ENCODE data around the gene RAP1GAP2. TPM values are rescaled to one million over a fixed set of nuclear protein-coding genes. Genes with fewer than 3 reads are reported as not detected.

RAP1GAP2 gene
- total and polyA plus RNA-seq, 2 of the 8 experiments (the other 6 are each of a cell fraction or from before 2014, with no cell fraction given): 24.0 to 63.8 TPM

DNA sequence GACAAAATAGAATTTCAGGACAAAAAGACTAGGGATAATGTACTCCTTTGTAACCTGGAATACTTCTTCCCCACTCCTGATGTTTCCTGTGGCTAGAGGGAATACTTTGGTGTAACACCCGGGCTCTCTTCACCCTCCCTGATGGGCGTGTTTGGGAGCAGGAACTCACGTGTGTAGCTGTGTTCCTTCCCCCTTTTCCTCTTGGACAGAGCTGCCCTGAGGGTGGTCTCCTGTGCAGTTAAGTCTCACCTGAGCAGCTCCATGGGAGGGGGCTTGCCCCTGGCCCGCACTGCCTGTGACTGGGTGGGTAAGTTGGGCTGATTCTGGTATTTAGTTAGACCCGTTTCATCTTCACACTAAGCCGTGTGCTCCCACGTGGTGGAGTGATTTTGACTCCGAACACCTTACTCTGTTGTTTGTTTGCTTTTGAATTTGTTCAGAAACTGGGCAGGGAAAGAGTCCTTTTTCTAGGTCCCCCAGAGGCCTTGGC lies 179.3 kb downstream of the RAP1GAP2 start:
- CTCF ChIA-PET (ENCODE audit: partially characterized antibody): interaction anchor here (0.8 to 1.1 kb wide), 3 partner anchors 12 to 629 kb away, joined by 3 read pairs; no protein-coding TSS in a partner anchor
- H3K9me3 ChIP-seq (ENCODE audit: insufficient read depth in 2 of 2, low read depth in 1 of 2, low read length in 1 of 2): no peaks in the 10 kb centered on the region

More for the DNA sequence above, 179.3 kb downstream of the RAP1GAP2 start:
- Histone ChIP-seq H2BK120ac (replicated peaks; ENCODE audit: low read depth, low read length) (no peak overlapping the region), H2BK20ac (ENCODE audit: low read length) (no peak overlapping the region), H2BK15ac (ENCODE audit: low read length) (no peak overlapping the region), H3K79me2 (ENCODE audit: control insufficient read depth in 1 of 2, insufficient read depth in 2 of 2, low read length in 2 of 2) (no peaks in the 10 kb centered on the region), H4K8ac (ENCODE audit: extremely low read depth, insufficient read depth, low read length) (no peak overlapping the region), H3K23ac (ENCODE audit: insufficient read length) (no peak overlapping the region), H2BK5ac (ENCODE audit: low read depth, low read length) (no peak overlapping the region), H3K36me3 (ENCODE audit: control insufficient read depth in 2 of 4, insufficient read depth in 4 of 4, low read length in 3 of 4) (peaks cover 0 to 4% (median under 1%) of the 10 kb centered on the region in 4 experiments; a peak in 3 of 8 replicates), H3K27me3 (replicated peaks in 1 of 4; ENCODE audit: control insufficient read depth in 3 of 4, extremely low read depth in 1 of 4, insufficient read depth in 3 of 4, low read length in 3 of 4) (no peaks in the 10 kb centered on the region), H3K4ac (replicated peaks; ENCODE audit: insufficient read length, low read depth, low read length) (no peak overlapping the region), H3K27ac (ENCODE audit: low read depth, low read length) (no peak overlapping the region), H2BK12ac (ENCODE audit: low read depth, low read length) (no peak overlapping the region), H2AFZ (ENCODE audit: low read length) (no peak overlapping the region), H2AK5ac (ENCODE audit: low read depth, low read length) (no peak overlapping the region), H3K4me2 (ENCODE audit: insufficient read depth in 1 of 2, low read depth in 2 of 2, low read length in 2 of 2) (no peak overlapping the region), H3K79me1 (ENCODE audit: low read depth, low read length) (no peaks in the 10 kb centered on the region; the same call in 1 of the 2 replicates), H3K18ac (ENCODE audit: extremely low read depth, low read length) (no peak overlapping the region), H3K4me1 (replicated peaks in 1 of 4; ENCODE audit: control insufficient read depth in 3 of 4, insufficient read depth in 4 of 4, low read length in 3 of 4) (no peaks in the 10 kb centered on the region), H3K23me2 (ENCODE audit: low read depth, low read length) (no peaks in the 10 kb centered on the region; the same call in 1 of the 2 replicates), H3K56ac (replicated peaks; ENCODE audit: insufficient read length, low read depth, low read length) (no peak overlapping the region), H3K14ac (ENCODE audit: insufficient read length) (no peak overlapping the region), H3K9ac (replicated peaks in 1 of 4; ENCODE audit: extremely low read depth in 1 of 4, low read depth in 3 of 4, low read length in 3 of 4) (no peak overlapping the region), H3K4me3 (ENCODE audit: extremely low read depth in 1 of 4, insufficient read depth in 2 of 4, low read depth in 3 of 4, low read length in 4 of 4) (no peak overlapping the region), H4K5ac (ENCODE audit: insufficient read length, low read depth, low read length) (no peak overlapping the region), H4K20me1 (replicated peaks in 1 of 2; ENCODE audit: control insufficient read depth in 1 of 2, insufficient read depth in 2 of 2, low read length in 2 of 2) (no peaks in the 10 kb centered on the region), H4K91ac (replicated peaks; ENCODE audit: insufficient read length, low read length) (no peak overlapping the region)
- DNase-seq (ENCODE audit: low read depth in 1 of 2, low spot score in 2 of 2) (no peak), FAIRE-seq (no peak)
- POLR2A ChIA-PET (ENCODE audit: partially characterized antibody): interaction anchor here (0.6 kb wide), 1 partner anchor 79 kb away, joined by 3 read pairs; no protein-coding TSS in a partner anchor
- WGBS, 2 experiments (ENCODE audit: extremely low coverage in 1 of 2, insufficient coverage in 1 of 2, insufficient read length in 1 of 2, insufficient replicate concordance in 2 of 2, low coverage in 1 of 2, low lambda C conversion rate in 2 of 2, missing lambda C conversion rate in 1 of 2): 91% methylated on average over 8 of the region's 8 CpGs; no CpG with 5 or more reads in 1 of the 2 experiments
- TF ChIP-seq SP1 (IDR thresholded peaks at IDR 0.05; ENCODE audit: low read depth, low read length) (no peak), HDAC6 (IDR thresholded peaks at IDR 0.05; ENCODE audit: low read depth, low read length) (no peak), ZNF274 (IDR thresholded peaks at IDR 0.05; ENCODE audit: borderline replicate concordance, extremely low read depth, low read length) (no peak)
